ENCODE data around the gene SNRNP40.
"Not testable (repeated sequence)": the region's sequence is repeated elsewhere in the genome, so short reads cannot be mapped to it uniquely, and the experiment has no call there.

Gene SNRNP40

DNA sequence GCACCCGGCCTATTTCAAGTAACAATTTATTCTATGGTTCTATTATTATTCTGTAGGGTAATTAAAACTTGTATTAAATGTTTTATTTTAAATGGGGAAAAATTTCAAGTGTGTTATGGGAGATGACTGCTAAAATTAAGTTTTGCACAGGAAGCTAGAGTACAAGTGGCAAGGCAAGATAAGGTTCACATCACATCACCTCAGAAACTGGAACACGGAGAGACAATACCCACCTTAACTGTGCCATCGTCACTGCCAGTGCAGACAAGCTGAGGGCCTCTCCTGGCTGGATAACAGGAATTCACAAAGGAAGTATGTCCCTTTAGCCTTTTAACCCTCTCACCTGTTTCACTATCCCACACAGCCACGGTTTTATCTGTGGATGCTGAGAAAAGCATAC lies 7.6 kb downstream of the SNRNP40 start:
- no peak for DNase-seq (ENCODE audit: extremely low read depth, low read depth)
- TF ChIP-seq, protein P1, sequence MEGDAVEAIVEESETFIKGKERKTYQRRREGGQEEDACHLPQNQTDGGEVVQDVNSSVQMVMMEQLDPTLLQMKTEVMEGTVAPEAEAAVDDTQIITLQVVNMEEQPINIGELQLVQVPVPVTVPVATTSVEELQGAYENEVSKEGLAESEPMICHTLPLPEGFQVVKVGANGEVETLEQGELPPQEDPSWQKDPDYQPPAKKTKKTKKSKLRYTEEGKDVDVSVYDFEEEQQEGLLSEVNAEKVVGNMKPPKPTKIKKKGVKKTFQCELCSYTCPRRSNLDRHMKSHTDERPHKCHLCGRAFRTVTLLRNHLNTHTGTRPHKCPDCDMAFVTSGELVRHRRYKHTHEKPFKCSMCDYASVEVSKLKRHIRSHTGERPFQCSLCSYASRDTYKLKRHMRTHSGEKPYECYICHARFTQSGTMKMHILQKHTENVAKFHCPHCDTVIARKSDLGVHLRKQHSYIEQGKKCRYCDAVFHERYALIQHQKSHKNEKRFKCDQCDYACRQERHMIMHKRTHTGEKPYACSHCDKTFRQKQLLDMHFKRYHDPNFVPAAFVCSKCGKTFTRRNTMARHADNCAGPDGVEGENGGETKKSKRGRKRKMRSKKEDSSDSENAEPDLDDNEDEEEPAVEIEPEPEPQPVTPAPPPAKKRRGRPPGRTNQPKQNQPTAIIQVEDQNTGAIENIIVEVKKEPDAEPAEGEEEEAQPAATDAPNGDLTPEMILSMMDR (IDR thresholded peaks at IDR 0.05; ENCODE audit: low read depth, low read length, missing control alignments), result no peak
- no peak overlapping the region for H3K4me3 ChIP-seq (replicated peaks; ENCODE audit: low read depth, low read length)

DNA sequence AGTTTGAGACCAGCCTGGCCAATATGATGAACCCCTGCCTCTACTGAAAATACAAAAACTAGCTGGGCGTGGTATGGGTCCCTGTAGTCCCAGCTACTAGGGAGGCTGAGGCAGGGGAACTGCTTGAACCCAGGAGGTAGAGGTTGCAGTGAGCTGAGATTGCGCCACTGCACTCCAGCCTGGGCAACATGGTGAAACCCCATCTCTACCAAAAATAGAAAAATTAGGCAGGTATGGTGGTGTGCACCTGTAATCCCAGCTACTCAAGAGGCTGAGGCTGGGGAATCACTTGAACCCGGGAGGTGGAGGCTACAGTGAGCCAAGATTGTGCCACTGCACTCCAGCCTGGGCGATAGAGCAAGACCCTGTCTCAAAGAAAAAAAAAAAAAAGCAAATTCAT lies 8.8 kb downstream of the SNRNP40 start:
- H3K4me3 ChIP-seq (replicated peaks; ENCODE audit: low read depth, low read length); DNase-seq (ENCODE audit: extremely low read depth, low read depth): not testable (repeated sequence)

DNA sequence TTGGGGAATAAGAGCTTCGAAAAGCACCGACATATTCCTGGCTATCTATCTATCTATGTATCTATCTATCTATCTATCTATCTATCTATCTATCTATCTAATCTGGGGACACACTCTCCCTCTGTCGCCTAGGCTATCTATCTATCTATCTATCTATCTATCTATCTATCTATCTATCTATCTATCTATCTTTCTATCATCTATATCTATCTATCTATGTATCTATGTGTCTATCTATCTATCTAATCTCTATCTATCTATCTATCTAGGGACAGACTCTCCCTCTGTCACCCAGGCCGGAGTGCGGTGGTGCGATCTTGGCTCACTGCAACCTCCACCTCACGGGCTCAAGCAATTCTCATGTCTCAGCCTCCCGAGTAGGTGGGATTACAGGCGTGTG lies 14.2 kb downstream of the SNRNP40 start:
- not testable (repeated sequence) for DNase-seq (ENCODE audit: extremely low read depth, low read depth); H3K4me3 ChIP-seq (replicated peaks; ENCODE audit: low read depth, low read length)

DNA sequence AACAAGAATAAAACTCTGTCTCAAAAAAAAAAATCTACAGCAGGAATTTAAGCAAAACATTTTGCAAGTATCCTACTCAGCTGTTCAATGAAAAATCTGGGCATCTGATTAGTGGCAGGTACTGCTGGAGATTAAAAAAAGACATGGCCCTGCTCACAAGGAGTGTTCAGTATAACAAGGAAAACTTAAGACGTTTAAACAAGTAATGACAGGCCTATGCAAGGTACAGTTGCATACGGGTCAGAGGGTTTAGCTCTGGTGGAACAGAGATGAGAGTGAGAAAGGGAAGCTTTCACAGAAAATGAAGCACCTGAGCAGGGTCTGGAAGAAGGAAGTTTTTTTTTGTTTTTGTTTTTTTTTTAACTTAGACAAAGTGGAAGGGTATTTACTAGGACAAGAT lies 23.0 kb downstream of the SNRNP40 start:
- H3K4me3 ChIP-seq (replicated peaks; ENCODE audit: low read depth, low read length), result no peak overlapping the region
- TF ChIP-seq, protein P1 (IDR thresholded peaks at IDR 0.05; ENCODE audit: low read depth, low read length, missing control alignments), result no peak
- DNase-seq (ENCODE audit: extremely low read depth, low read depth), result no peak

DNA sequence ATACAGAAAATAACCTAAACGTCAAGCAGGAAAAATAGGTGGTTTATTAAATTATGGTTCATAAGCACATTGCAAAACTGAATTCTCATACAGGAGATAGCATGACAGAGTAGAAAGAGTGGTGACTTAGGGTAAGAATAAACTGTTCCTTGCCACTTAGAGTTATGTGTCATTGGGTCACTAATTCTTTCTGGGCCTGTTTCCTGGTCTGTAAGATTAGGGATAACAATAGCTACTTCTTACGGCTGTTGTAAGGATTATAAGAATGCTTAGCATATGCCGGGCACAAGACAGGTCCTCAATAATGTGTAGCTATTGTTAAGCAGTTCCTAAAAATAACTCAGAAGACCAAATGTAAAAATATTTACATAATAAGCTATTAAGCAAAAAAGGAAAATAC lies 24.2 kb downstream of the SNRNP40 start:
- TF ChIP-seq, protein P1 (IDR thresholded peaks at IDR 0.05; ENCODE audit: low read depth, low read length, missing control alignments), result no peak
- DNase-seq (ENCODE audit: extremely low read depth, low read depth), result no peak
- H3K4me3 ChIP-seq (replicated peaks; ENCODE audit: low read depth, low read length), result no peak overlapping the region

DNA sequence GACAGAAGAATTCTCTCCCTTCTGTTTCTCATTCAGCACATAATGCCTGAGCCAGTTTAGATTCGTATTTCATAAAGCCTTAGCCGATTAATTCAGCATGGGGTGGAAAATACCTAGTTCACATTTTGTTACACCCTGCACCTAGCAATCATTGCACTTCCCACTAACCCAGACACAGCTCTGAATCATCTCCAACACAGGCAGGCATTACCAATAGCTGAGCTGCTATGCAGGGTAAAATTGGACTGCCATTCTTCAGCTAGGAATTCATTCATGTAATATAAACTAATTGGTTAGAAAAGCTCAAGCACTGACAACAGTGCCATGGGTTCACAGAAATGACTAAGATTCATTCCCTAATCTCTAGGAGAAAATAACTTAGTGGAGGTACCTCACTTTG lies 30.0 kb downstream of the SNRNP40 start:
- DNase-seq (ENCODE audit: extremely low read depth, low read depth), result no peak
- H3K4me3 ChIP-seq (replicated peaks; ENCODE audit: low read depth, low read length), result no peak overlapping the region
- TF ChIP-seq, protein P1 (IDR thresholded peaks at IDR 0.05; ENCODE audit: low read depth, low read length, missing control alignments), result no peak

DNA sequence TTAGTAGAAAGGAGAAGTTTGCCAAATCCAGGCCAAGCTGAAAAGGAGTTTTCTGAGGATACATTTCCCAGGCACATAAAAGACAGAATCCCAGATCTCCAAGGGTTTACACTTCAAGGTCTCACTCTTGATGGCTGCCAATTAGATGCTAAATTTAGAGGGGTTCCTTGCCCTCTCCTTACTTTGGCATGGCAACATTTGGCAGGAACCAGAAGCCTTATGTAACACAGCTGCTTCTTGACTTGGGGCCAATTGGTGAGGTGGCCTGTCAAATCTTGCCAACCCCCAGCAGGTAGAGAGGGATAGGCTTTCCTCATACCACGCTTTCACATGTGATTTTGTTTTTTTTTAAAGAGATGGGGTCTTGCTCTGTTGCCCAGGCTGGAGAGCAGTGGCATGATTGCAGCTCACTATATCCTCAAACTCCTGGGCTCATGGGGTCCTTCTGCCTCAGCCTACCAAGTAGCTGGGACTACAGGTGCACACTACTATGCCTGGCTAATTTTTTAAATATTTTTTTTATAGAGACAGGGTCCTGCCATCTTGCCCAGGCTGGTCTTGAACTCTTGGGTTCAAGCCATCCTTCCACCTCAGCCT lies 31.7 kb downstream of the SNRNP40 start:
- TF ChIP-seq, protein P1 (IDR thresholded peaks at IDR 0.05; ENCODE audit: low read depth, low read length, missing control alignments), result no peak
- no peak for DNase-seq (ENCODE audit: extremely low read depth, low read depth)

DNA sequence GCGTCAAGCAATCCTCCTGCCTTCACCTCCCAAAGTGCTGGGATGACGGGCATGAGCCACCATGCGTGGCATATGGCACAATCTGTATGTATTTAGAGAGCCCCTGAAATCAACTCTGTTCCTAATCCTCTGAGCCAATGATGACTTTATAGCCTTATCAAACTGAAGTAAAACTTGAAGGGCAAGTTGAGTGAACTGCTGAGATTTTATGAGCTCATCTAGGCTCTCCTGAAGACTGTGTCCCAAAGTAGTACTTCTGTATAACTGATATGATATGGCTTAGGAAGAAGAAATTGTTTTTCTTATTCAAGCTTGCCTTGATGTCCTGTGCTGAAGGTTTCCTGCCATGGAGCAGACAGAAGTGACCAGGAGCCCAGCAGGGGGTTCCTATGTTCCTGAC lies 33.2 kb downstream of the SNRNP40 start:
- H3K4me3 ChIP-seq (replicated peaks; ENCODE audit: low read depth, low read length), result no peak overlapping the region
- no peak for DNase-seq (ENCODE audit: extremely low read depth, low read depth)
- TF ChIP-seq, protein P1 (IDR thresholded peaks at IDR 0.05; ENCODE audit: low read depth, low read length, missing control alignments), result no peak

More for the DNA sequence above, 31.7 kb downstream of the SNRNP40 start:
- H3K4me3 ChIP-seq (replicated peaks; ENCODE audit: low read depth, low read length), result no peak overlapping the region

DNA sequence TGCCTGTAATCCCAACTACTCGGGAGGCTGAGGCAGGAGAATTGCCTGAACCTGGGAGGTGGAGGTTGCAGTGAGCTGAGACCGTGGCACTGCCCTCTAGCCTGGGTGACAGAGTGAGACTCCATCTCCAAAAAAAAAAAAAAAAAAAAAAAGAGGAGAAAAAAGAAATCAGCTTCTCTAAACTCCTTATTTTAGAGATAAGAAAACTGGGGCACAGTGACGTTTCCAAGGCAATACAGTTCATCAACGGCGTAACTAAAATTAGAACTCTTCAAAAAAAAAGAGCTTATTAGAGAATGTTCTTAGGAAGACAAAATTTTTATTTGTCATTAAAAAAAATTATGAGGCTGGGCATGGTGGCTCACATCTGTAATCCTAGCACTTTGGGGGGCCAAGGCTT lies 34.2 kb downstream of the SNRNP40 start:
- H3K4me3 ChIP-seq (replicated peaks; ENCODE audit: low read depth, low read length); DNase-seq (ENCODE audit: extremely low read depth, low read depth): not testable (repeated sequence)
